A673 (cell line): ENCODE data around the gene HES7. TPM values are rescaled to one million over a fixed set of nuclear protein-coding genes. Genes with fewer than 3 reads are reported as not detected.

Experiments
- BruUV-seq: library from RNA; stranded (reverse); fragments of 400-500 nt; replicated peaks from 2 replicates; lab custom pipeline; 2021; lab: Mats Ljungman, UMichigan
- CTCF ChIA-PET: fragments of 300-600 bp; sonication (Branson Sonifier 250); formaldehyde crosslinking; loops from one replicate; lab custom pipeline; 2022; ENCODE audit warnings: antibody characterized with exemption; lab: Charles Lee
- POLR2A ChIA-PET: fragments of 300-600 bp; sonication (Branson Sonifier 250); formaldehyde crosslinking; loops from one replicate; lab custom pipeline; 2022; ENCODE audit warnings: antibody characterized with exemption; ENCODE audit not compliant: low non-redundant PET; lab: Charles Lee
- DNase-seq: peaks from one replicate; pipeline ENCODE4 v3.0.0-alpha.2; 2015; ENCODE audit warnings: low spot score
- H3K27ac ChIP-seq: fragments of 200-600 bp; sonication (generic); 2 replicates; pipeline ENCODE4 v1.5.1; 2016; ENCODE audit warnings: mixed run types, low read depth, mild to moderate bottlenecking, mixed read lengths, antibody characterized with exemption, low read length; ENCODE audit not compliant: poor library complexity, severe bottlenecking
- H3K27me3 ChIP-seq: fragments of 200-600 bp; sonication (generic); replicated peaks from 2 replicates; pipeline ENCODE4 v1.6.1; 2017; ENCODE audit warnings: mixed run types, low read depth, mild to moderate bottlenecking, mixed read lengths, antibody characterized with exemption, low read length; ENCODE audit not compliant: insufficient read depth, poor library complexity
- H3K36me3 ChIP-seq: fragments of 200-600 bp; sonication (generic); 2 replicates; pipeline ENCODE4 v1.6.1; 2016; ENCODE audit warnings: mixed run types, mild to moderate bottlenecking, mixed read lengths, antibody characterized with exemption, low read length; ENCODE audit not compliant: insufficient read depth, poor library complexity, severe bottlenecking
- H3K4me1 ChIP-seq: fragments of 200-600 bp; sonication (generic); 2 replicates; pipeline ENCODE4 v1.6.1; 2017; ENCODE audit warnings: mixed run types, mild to moderate bottlenecking, mixed read lengths, antibody characterized with exemption, low read length; ENCODE audit not compliant: insufficient read depth, poor library complexity, severe bottlenecking
- H3K4me3 ChIP-seq: fragments of 200-600 bp; sonication (generic); 2 replicates; pipeline ENCODE4 v1.5.1; 2016; ENCODE audit warnings: low read depth, mixed run types, mild to moderate bottlenecking, mixed read lengths, low read length; ENCODE audit not compliant: poor library complexity, severe bottlenecking
- H3K9me3 ChIP-seq: fragments of 200-600 bp; sonication (generic); 2 replicates; pipeline ENCODE4 v1.6.1; 2016; ENCODE audit warnings: mixed run types, low read depth, mild to moderate bottlenecking, mixed read lengths, antibody characterized with exemption, low read length; ENCODE audit not compliant: poor library complexity, severe bottlenecking
- CTCF ChIP-seq: fragments of 300-800, 200-600 bp; sonication (generic); conservative IDR thresholded peaks from 2 replicates; pipeline ENCODE4 v1.5.1; 2017; ENCODE audit warnings: low read depth, mild to moderate bottlenecking, antibody characterized with exemption, low read length, moderate library complexity, mixed read lengths
- EZH2 ChIP-seq: fragments of 200-600 bp; sonication (generic); IDR thresholded peaks from 2 replicates; pipeline ENCODE4 v1.6.1; 2017; ENCODE audit warnings: borderline replicate concordance, low read depth, mild to moderate bottlenecking, mixed read lengths, antibody characterized with exemption, low read length; ENCODE audit not compliant: poor library complexity, severe bottlenecking
- intact Hi-C: fragments of 100-400 bp; cut with micrococcal nuclease; formaldehyde crosslinking; loops from one replicate; pipeline ENCODE4 v1.10.0; 2022; ENCODE audit not compliant: unreplicated experiment
- total RNA-seq: library from RNA; stranded (reverse); gene quantifications from 2 replicates; pipeline ENCODE4 v1.2.3, GENCODE V29; 2021

Gene HES7
- total RNA-seq, 1 experiment from 2014 or later = 1.7 TPM

GRCh38 chr17:8121681-8122421 lies 2.1 kb downstream of the HES7 start:
- H3K27ac ChIP-seq = no peak overlapping the region
- ChIA-PET POLR2A (no interaction called here), CTCF (interaction anchor here (0.6 to 0.8 kb wide), 2 partner anchors 15 to 34 kb away, joined by 3 to 5 read pairs; no protein-coding TSS in a partner anchor)
- no peak for TF ChIP-seq EZH2
- peak; percentile 60 for TF ChIP-seq CTCF
- no peaks in the 10 kb centered on the region for H3K27me3 ChIP-seq
- DNase-seq = peak; percentile 82
- H3K36me3 ChIP-seq = no peaks in the 10 kb centered on the region
- BruUV-seq = no TSS peak
- H3K9me3 ChIP-seq = no peaks in the 10 kb centered on the region
- peaks cover 6% of the 10 kb centered on the region for H3K4me1 ChIP-seq
- intact Hi-C loops = loop anchor here (2.0 to 5.0 kb wide), 2 partner anchors 35 to 255 kb away; partner anchors contain the start of gene KRABD2
- H3K4me3 ChIP-seq = peak overlapping the region; percentile 68

GRCh38 chr17:8121407-8121680 lies 2.6 kb downstream of the HES7 start:
- no TSS peak for BruUV-seq
- intact Hi-C loops = loop anchor here (5.0 kb wide), 1 partner anchor 256 kb away; the partner anchor contains the start of gene KRABD2
- H3K27ac ChIP-seq = no peak overlapping the region
- no peaks in the 10 kb centered on the region for H3K9me3 ChIP-seq
- H3K27me3 ChIP-seq = no peaks in the 10 kb centered on the region
- POLR2A ChIA-PET = no interaction called here
- CTCF ChIA-PET = no interaction called here
- H3K4me1 ChIP-seq = peaks cover 6% of the 10 kb centered on the region
- TF ChIP-seq EZH2 (no peak), CTCF (no peak)
- peak overlapping the region; percentile 68 for H3K4me3 ChIP-seq
- DNase-seq = no peak
- no peaks in the 10 kb centered on the region for H3K36me3 ChIP-seq

- no peaks in the 10 kb centered on the region for H3K27me3 ChIP-seq
- TF ChIP-seq EZH2 (no peak), CTCF (peak; percentile 42)
- H3K4me1 ChIP-seq = peaks cover 6% of the 10 kb centered on the region
- POLR2A ChIA-PET = interaction anchor here (0.7 to 1.9 kb wide), 2 partner anchors 52 to 55 kb away, joined by 3 to 12 read pairs; no protein-coding TSS in a partner anchor
- CTCF ChIA-PET = interaction anchor here (0.6 kb wide), 2 partner anchors 13 to 216 kb away, joined by 3 read pairs; no protein-coding TSS in a partner anchor
- H3K9me3 ChIP-seq = no peaks in the 10 kb centered on the region
- H3K4me3 ChIP-seq = peak overlapping the region; percentile 68
- peak; percentile 91 for DNase-seq
- peak overlapping the region; percentile 56 for H3K27ac ChIP-seq
- no TSS peak for BruUV-seq
- H3K36me3 ChIP-seq = no peaks in the 10 kb centered on the region
- intact Hi-C loops = loop anchor here (1.0 to 5.0 kb wide), 3 partner anchors 19 to 257 kb away; partner anchors contain the start of gene KRABD2
Observed at GRCh38 chr17:8120520-8121406, 3.1 kb downstream of the HES7 start.
